ENCODE results near the gene XRCC4.

GRCh38 chr5:83368319-83368718, 291.0 kb downstream of the XRCC4 start:
- TF ChIP-seq, protein P1, sequence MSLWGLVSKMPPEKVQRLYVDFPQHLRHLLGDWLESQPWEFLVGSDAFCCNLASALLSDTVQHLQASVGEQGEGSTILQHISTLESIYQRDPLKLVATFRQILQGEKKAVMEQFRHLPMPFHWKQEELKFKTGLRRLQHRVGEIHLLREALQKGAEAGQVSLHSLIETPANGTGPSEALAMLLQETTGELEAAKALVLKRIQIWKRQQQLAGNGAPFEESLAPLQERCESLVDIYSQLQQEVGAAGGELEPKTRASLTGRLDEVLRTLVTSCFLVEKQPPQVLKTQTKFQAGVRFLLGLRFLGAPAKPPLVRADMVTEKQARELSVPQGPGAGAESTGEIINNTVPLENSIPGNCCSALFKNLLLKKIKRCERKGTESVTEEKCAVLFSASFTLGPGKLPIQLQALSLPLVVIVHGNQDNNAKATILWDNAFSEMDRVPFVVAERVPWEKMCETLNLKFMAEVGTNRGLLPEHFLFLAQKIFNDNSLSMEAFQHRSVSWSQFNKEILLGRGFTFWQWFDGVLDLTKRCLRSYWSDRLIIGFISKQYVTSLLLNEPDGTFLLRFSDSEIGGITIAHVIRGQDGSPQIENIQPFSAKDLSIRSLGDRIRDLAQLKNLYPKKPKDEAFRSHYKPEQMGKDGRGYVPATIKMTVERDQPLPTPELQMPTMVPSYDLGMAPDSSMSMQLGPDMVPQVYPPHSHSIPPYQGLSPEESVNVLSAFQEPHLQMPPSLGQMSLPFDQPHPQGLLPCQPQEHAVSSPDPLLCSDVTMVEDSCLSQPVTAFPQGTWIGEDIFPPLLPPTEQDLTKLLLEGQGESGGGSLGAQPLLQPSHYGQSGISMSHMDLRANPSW (CRISPR knock-in tag; IDR thresholded peaks at IDR 0.05), result no peak
- no peak for TF ChIP-seq NR2F6 (CRISPR knock-in tag; IDR thresholded peaks at IDR 0.05)
- TF ChIP-seq CHD1 (IDR thresholded peaks at IDR 0.05; ENCODE audit: low read length), result no peak
- no peak for TF ChIP-seq SP1 (CRISPR knock-in tag; IDR thresholded peaks at IDR 0.05)
- no peak for TF ChIP-seq EZH2 (IDR thresholded peaks at IDR 0.05; ENCODE audit: borderline replicate concordance, low read depth, low read length)
- no peak for TF ChIP-seq CTCF (IDR thresholded peaks at IDR 0.05 in 2 of 3, conservative IDR thresholded peaks at IDR 0.05 in 1 of 3; ENCODE audit: insufficient read depth in 2 of 3, low read depth in 1 of 3, low read length in 3 of 3)
- no peak for TF ChIP-seq FOXM1 (IDR thresholded peaks at IDR 0.05; ENCODE audit: low read depth)
- no peak for TF ChIP-seq FOXM1 (CRISPR knock-in tag; IDR thresholded peaks at IDR 0.05; ENCODE audit: low read depth)
- TF ChIP-seq, protein P2, sequence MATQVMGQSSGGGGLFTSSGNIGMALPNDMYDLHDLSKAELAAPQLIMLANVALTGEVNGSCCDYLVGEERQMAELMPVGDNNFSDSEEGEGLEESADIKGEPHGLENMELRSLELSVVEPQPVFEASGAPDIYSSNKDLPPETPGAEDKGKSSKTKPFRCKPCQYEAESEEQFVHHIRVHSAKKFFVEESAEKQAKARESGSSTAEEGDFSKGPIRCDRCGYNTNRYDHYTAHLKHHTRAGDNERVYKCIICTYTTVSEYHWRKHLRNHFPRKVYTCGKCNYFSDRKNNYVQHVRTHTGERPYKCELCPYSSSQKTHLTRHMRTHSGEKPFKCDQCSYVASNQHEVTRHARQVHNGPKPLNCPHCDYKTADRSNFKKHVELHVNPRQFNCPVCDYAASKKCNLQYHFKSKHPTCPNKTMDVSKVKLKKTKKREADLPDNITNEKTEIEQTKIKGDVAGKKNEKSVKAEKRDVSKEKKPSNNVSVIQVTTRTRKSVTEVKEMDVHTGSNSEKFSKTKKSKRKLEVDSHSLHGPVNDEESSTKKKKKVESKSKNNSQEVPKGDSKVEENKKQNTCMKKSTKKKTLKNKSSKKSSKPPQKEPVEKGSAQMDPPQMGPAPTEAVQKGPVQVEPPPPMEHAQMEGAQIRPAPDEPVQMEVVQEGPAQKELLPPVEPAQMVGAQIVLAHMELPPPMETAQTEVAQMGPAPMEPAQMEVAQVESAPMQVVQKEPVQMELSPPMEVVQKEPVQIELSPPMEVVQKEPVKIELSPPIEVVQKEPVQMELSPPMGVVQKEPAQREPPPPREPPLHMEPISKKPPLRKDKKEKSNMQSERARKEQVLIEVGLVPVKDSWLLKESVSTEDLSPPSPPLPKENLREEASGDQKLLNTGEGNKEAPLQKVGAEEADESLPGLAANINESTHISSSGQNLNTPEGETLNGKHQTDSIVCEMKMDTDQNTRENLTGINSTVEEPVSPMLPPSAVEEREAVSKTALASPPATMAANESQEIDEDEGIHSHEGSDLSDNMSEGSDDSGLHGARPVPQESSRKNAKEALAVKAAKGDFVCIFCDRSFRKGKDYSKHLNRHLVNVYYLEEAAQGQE (IDR thresholded peaks at IDR 0.05; ENCODE audit: borderline replicate concordance), result no peak
- TF ChIP-seq, protein P2 (CRISPR knock-in tag; IDR thresholded peaks at IDR 0.05; ENCODE audit: low read depth), result no peak
- no peak for TF ChIP-seq ZBED1 (IDR thresholded peaks at IDR 0.05)
- TF ChIP-seq ZNF584 (CRISPR knock-in tag; IDR thresholded peaks at IDR 0.05; ENCODE audit: low read depth), result no peak
